Skeletal muscle tissue (tissue), 4 donors: Measurements from ENCODE around the gene CD248. TPM values are rescaled to one million over a fixed set of nuclear protein-coding genes. Genes with fewer than 3 reads are reported as not detected.

Source experiments
- H3K27ac ChIP-seq: one replicate; pipeline ENCODE4 v1.7.0; 2013; ENCODE audit warnings: mild to moderate bottlenecking, low read depth, low read length, inconsistent platforms
- H3K27me3 ChIP-seq, 3 donors: one replicate each; pipeline ENCODE4 v1.7.0; 2013; ENCODE audit warnings: low read length in 3 of 3; ENCODE audit not compliant: control insufficient read depth in 3 of 3, insufficient read depth in 3 of 3
- H3K36me3 ChIP-seq, 3 donors: one replicate each; pipeline ENCODE4 v1.7.0; 2013; ENCODE audit warnings: low read length in 3 of 3; ENCODE audit not compliant: control insufficient read depth in 3 of 3, insufficient read depth in 3 of 3
- H3K4me1 ChIP-seq, 3 donors: one replicate each; pipeline ENCODE4 v1.7.0; 2013; ENCODE audit warnings: low read length in 3 of 3, mild to moderate bottlenecking in 3 of 3; ENCODE audit not compliant: control insufficient read depth in 3 of 3, insufficient read depth in 3 of 3
- H3K4me3 ChIP-seq, 3 donors: one replicate each; pipeline ENCODE4 v1.7.0; 2013; ENCODE audit warnings: low read length in 3 of 3
- H3K9ac ChIP-seq, 3 donors: one replicate each; pipeline ENCODE4 v1.7.0; 2013; ENCODE audit warnings: low read length in 3 of 3, mild to moderate bottlenecking in 3 of 3, moderate library complexity in 2 of 3, low read depth in 1 of 3
- H3K9me3 ChIP-seq, 3 donors: one replicate each; pipeline ENCODE4 v1.7.0; 2013; ENCODE audit warnings: low read length in 3 of 3; ENCODE audit not compliant: control insufficient read depth in 3 of 3
- total RNA-seq: library from RNA; depleted of rRNA; stranded (reverse); fragments of >200 nt; gene quantifications from one replicate; pipeline ENCODE4 v1.2.3, GENCODE V29; 2014
- donor health status: Osteomylitis.

Gene CD248
- total RNA-seq, 1 donor from 2014 or later: 19.3 TPM

DNA sequence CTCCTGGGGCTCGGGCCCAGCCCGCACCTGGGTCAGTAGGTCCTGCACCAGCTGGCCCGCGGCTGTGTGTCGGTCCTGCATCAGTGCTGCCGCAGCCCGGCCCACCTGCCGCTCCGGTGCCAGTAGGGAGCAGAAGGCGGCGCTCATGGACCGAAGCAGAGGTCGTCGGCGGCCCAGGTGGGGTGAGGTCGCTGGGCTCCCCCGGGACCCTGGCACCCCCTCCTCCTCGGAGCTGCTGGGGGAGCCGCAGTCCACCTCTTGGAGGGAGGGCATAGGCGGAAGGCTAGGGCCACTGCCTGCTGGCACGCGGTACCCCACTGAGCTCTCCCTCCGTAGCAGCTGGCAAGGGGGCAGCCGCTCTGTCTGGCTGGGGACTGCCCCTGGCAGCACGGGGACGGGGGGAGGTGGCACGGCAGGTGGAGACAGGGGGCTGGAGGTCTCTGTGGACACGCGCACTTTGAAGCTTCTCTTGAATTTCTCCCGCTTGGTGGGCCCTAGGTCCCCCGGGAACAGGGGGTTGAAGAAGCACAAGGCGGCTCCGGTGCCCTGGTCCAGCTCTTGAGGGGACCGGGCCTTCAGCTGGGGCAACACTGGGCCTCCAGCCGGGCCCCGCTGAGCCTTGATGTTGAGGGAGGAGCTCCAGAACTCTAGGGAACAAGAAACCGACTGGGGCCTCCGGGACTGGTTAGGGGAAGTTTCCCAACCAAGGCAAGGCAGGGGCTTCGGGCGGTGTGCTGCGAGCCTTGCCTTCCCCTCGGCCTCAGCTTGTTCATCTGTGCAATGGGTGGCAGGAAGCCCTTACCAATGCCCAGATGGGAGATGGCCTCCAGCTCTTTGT is 18.0 kb upstream of the CD248 start:
- Histone ChIP-seq H3K9me3 (no peaks in the 10 kb centered on the region), H3K4me1 (peaks cover 24 to 37% (median 35%) of the 10 kb centered on the region in 3 donors), H3K27ac (no peak overlapping the region), H3K27me3 (no peaks in the 10 kb centered on the region), H3K9ac (peak overlapping the region; percentile 72 to 89 (median 81)), H3K36me3 (peaks cover 19 to 37% (median 36%) of the 10 kb centered on the region in 3 donors), H3K4me3 (peak overlapping the region in 2 of 3 donors; percentile 73 to 75)

DNA sequence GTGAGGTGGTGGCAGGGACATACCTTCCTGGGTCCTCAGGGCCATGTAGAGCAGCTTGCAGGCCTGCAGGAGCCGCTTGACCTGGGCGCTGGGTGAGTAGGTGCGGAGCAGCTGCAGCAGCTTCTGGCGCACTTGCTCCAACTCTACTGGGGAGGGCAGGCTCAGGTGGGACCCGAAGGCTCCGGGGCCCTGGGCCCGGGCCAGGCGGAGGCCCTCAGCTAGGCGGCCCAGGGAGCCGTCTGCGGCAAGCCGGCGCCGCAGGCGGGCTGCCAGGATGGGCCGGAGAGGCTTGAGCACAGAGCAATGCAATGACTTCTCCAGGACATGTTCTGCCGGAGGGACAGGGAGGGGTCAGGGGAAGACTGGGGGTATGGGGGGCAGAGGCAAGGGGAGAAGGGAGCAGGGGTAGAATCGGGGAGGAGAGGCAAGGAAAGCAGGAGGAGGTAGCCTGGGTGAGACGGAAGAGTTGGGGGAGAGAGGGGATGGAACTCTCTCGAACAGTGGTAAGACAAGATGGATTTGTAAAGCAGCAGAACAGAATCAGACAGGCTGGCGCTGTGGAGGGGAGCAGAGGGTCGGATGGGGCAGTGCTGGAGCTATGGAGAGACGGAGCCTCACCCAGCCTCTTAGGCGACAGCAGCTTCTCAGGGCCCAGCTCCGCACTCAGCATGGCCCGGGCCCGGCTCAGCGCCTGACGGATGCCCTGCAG is 17.2 kb upstream of the CD248 start:
- peaks cover 24 to 37% (median 37%) of the 10 kb centered on the region in 3 donors for H3K4me1 ChIP-seq
- H3K36me3 ChIP-seq: peaks cover 11 to 31% (median 31%) of the 10 kb centered on the region in 3 donors
- H3K27me3 ChIP-seq: no peaks in the 10 kb centered on the region
- H3K9me3 ChIP-seq: no peaks in the 10 kb centered on the region
- no peak overlapping the region for H3K27ac ChIP-seq
- no peak overlapping the region for H3K4me3 ChIP-seq
- no peak overlapping the region for H3K9ac ChIP-seq

DNA sequence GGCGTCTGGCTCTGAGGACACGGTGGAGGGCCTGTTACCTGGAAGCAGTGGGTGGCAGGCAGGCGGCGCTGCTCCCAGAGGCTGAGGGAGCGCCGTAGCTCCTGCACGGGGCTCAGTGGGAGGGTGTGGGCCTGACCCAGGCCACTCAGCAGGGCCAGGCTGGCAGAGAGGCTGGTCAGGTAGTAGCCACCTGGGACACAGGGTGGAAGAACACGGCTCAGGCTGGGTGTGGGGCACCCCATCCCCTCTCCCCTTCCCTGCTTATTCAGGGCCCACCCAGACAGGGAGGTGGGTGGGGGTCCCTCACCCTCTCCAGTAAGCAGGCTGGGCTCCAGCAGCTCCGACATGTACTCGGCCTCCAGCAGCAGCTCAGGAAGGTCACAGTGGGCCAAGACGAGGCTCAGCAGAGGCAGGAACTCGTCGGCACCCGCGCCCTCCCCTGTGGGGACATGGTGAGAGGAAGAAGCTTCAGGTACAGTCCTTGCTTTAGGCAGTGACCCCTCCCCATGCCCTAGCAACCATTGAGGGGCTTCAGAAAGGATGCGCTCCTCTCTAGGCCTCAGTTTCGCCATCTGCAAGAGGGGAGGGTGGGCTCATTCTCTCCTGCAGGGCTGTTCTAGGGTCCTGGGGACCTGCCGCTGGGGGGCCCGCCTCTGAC is 16.5 kb upstream of the CD248 start:
- H3K36me3 ChIP-seq: peaks cover 6 to 26% (median 24%) of the 10 kb centered on the region in 3 donors
- peaks cover 28 to 44% (median 43%) of the 10 kb centered on the region in 3 donors for H3K4me1 ChIP-seq
- no peak overlapping the region for H3K27ac ChIP-seq
- H3K9ac ChIP-seq: no peak overlapping the region
- no peaks in the 10 kb centered on the region for H3K27me3 ChIP-seq
- no peaks in the 10 kb centered on the region for H3K9me3 ChIP-seq
- no peak overlapping the region for H3K4me3 ChIP-seq

DNA sequence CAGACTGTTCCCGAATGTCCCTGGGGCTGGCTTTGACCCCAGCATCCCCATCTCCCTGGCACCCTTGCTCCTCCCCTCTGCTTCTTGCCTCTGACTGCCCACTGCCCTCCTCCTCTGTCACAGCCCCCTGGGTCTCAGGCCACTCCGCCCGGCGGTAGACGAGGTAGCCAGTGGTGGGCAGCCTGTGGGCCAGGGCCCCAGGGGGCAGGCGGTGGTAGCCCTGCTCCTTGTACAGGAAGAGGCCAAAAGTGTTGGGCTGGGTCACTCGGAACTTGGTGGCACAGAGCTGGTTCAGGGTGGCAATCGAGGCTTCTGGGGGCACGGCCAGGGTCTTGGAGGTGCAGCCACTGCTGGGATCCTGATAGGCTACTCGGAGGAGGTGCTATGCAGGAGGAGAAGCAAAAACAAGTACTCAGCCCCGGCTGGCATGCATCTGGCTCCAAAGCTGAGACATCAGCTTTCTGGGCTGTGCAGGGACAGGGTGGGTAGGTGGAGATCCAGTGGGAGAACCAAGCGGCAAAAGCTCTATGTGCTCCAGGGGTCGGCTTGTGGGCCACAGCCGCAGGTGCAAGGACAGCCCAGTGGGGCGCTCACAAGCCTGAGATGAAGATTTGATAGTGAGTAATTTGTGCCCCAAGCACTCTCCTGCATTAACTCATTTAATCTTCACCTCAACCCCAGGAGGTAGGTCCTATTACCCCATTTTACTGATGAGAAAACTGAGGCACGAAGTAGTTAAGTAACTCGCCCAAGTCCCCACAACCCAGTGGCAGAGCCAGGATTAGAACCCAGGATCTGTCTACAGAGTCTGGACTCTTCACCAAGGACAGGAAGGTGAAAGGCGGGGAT is 15.8 kb upstream of the CD248 start:
- no peak overlapping the region for H3K27ac ChIP-seq
- H3K36me3 ChIP-seq: peaks cover 6 to 21% (median 20%) of the 10 kb centered on the region in 3 donors
- no peaks in the 10 kb centered on the region for H3K27me3 ChIP-seq
- no peaks in the 10 kb centered on the region for H3K9me3 ChIP-seq
- H3K4me1 ChIP-seq: peaks cover 35 to 49% (median 46%) of the 10 kb centered on the region in 3 donors
- H3K4me3 ChIP-seq: no peak overlapping the region
- H3K9ac ChIP-seq: no peak overlapping the region

DNA sequence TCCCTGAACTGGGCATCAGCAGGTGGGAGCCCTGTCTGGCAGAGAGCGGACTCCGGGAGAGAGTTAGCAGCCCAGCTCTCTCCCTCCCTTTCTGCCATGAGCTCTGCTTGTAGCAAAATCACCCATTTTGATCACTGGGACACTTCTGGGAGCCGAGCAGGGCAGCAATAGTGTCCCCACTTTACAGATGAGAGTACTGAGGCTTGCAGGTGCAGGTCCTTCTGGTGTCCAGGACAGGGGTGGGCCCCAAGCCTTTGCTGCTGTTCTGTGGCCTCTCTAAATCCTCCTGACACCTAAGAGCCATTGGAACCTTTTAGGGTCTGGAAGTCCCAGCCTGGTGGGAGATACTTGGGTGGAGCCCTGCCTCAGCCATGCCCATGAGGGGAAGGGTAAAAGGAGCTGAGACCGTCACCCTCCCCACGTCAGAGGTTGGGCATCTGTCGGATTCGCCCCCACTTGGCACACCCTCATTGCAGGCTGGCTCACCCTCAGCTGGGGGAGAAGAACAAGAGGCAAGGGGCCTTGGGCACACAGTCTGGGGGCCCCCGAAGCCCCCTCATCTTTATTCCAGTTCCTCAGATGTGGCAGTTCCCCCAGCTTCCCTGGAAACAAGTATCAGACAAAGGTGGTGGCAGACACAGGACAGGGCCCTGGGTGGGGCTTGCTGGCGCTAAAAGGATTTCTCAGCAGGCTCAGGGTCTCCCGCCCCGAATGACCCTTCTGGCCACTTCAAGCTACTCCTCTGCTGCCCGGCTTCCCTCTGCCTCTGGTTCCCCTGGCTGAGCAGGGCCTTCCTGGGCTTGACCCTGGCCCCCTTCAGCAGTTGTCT is 14.9 kb upstream of the CD248 start:
- Histone ChIP-seq H3K9ac (no peak overlapping the region), H3K4me1 (peaks cover 35 to 46% (median 45%) of the 10 kb centered on the region in 3 donors), H3K27me3 (no peaks in the 10 kb centered on the region), H3K36me3 (peaks cover 3 to 17% (median 16%) of the 10 kb centered on the region in 3 donors), H3K9me3 (no peaks in the 10 kb centered on the region), H3K4me3 (no peak overlapping the region), H3K27ac (no peak overlapping the region)

DNA sequence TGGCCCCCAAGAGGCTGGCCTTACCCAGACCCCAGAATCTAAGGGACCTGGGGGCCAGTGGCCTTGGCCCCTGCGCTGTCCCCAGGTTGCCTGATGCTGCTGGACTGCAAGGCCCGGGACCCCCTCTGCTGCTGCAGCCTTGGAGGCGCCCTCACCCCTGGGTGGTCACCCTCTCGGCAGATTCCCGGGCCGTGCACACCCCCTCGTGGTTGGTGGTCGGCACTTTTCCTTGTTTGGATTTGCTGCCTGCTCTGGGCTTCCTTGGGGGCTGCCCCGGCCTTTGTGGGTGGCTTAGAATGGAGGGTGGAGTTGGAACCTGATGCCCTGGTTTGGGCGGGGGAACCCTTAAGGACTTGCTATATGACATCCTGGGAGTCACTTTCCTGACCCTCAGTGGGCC is 14.1 kb upstream of the CD248 start:
- Histone ChIP-seq H3K27ac (no peak overlapping the region), H3K9me3 (no peaks in the 10 kb centered on the region), H3K4me1 (peaks cover 27 to 45% (median 38%) of the 10 kb centered on the region in 3 donors), H3K9ac (no peak overlapping the region), H3K36me3 (peaks cover 3 to 17% (median 16%) of the 10 kb centered on the region in 3 donors), H3K27me3 (no peaks in the 10 kb centered on the region), H3K4me3 (no peak overlapping the region)

DNA sequence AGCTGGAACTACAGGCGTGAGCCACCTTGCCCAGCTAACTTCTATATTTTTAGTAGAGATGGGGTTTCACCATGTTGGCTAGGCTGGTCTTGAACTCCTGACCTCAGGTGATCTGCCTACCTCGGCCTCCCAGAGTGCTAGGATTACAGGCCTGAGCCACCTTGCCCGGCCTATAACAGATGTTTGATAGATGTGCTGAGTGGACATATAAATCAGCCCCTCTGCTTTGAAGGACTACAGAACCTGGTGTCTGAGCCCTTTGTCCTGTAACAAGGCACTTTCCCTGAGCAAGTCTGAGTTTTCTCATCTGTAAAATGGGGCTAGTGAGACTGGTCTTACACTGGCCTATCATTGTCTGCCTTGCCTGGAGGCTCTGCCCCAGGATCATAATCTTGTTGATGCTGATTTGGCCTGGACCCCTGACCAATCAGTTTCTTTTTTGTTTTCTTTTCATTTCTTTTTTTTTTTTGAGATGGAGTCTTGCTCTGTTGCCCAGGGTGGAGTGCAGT is 12.4 kb upstream of the CD248 start:
- H3K27ac ChIP-seq: no peak overlapping the region
- H3K36me3 ChIP-seq: peaks cover 3 to 17% (median 16%) of the 10 kb centered on the region in 3 donors
- no peak overlapping the region for H3K9ac ChIP-seq
- no peaks in the 10 kb centered on the region for H3K9me3 ChIP-seq
- no peaks in the 10 kb centered on the region for H3K27me3 ChIP-seq
- peaks cover 18 to 33% (median 31%) of the 10 kb centered on the region in 3 donors for H3K4me1 ChIP-seq
- no peak overlapping the region for H3K4me3 ChIP-seq

DNA sequence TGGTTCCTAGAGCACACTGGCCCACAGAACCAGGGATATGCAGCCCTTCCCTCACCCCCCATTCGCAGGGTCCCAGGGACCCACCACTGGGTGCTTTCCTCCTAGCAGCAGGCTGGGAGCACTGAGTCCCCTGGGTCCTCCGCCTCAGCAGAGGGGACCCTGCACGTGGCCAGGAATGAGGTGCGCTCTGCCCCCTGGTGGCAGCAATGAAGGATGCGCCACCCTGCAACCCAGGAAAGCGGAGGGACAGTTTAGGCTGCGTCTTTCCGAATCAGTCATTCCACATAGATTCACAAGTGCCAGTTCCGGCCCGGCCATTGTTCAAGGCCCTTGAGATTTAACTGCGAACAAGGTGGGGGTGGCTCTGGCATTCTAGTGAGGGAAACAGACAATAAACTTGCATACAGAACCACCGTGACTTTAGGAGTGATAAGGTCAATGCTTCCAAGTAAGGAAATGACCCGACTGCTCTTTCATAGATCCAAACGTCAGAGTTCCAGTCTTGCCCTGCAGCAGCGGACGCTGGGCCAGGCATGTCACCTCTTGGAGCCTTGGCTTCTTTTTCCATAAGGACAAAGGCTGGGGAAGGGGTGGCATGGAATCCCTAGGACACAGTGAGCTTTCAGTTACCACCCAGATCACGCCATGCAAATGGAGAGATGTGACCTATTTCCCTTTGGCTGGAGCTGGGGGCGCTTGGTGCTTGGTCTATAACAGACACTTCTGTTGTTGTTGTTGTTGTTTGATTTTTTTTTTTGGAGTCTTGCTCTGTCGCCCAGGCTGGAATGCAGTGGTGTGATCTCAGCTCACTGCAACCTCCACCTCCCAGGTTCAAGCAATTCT is 11.7 kb upstream of the CD248 start:
- H3K4me1 ChIP-seq: peaks cover 18 to 33% (median 31%) of the 10 kb centered on the region in 3 donors
- no peaks in the 10 kb centered on the region for H3K27me3 ChIP-seq
- H3K9me3 ChIP-seq: no peaks in the 10 kb centered on the region
- H3K27ac ChIP-seq: no peak overlapping the region
- H3K4me3 ChIP-seq: peak overlapping the region; percentile 35 to 58 (median 57)
- H3K9ac ChIP-seq: peak overlapping the region in 2 of 3 donors; percentile 38 to 68
- H3K36me3 ChIP-seq: peaks cover 3 to 16% (median 15%) of the 10 kb centered on the region in 3 donors
